ENCODE data around the gene WWOX. TPM values are rescaled to one million over a fixed set of nuclear protein-coding genes. Genes with fewer than 3 reads are reported as not detected.

Gene WWOX
- total RNA-seq, 4 donors from 2014 or later, result 21.4 to 55.6 (median 33.2) TPM

- ATAC-seq (ENCODE audit: low FRiP score), result no peak
- TF ChIP-seq, protein P1, sequence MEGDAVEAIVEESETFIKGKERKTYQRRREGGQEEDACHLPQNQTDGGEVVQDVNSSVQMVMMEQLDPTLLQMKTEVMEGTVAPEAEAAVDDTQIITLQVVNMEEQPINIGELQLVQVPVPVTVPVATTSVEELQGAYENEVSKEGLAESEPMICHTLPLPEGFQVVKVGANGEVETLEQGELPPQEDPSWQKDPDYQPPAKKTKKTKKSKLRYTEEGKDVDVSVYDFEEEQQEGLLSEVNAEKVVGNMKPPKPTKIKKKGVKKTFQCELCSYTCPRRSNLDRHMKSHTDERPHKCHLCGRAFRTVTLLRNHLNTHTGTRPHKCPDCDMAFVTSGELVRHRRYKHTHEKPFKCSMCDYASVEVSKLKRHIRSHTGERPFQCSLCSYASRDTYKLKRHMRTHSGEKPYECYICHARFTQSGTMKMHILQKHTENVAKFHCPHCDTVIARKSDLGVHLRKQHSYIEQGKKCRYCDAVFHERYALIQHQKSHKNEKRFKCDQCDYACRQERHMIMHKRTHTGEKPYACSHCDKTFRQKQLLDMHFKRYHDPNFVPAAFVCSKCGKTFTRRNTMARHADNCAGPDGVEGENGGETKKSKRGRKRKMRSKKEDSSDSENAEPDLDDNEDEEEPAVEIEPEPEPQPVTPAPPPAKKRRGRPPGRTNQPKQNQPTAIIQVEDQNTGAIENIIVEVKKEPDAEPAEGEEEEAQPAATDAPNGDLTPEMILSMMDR (IDR thresholded peaks at IDR 0.05), result no peak
- DNase-seq (ENCODE audit: low spot score), result no peak
Observed at GRCh38 chr16:78251115-78251514, 151.7 kb downstream of the WWOX start.

GRCh38 chr16:78252757-78253156, 153.3 kb downstream of the WWOX start:
- no peak for DNase-seq (ENCODE audit: low spot score)
- no peak for ATAC-seq (ENCODE audit: low FRiP score)
- TF ChIP-seq, protein P1 (IDR thresholded peaks at IDR 0.05), result no peak

GRCh38 chr16:78254841-78255240, 155.4 kb downstream of the WWOX start:
- DNase-seq (ENCODE audit: low spot score), result no peak
- ATAC-seq (ENCODE audit: low FRiP score), result no peak
- TF ChIP-seq, protein P1 (IDR thresholded peaks at IDR 0.05), result no peak

DNA sequence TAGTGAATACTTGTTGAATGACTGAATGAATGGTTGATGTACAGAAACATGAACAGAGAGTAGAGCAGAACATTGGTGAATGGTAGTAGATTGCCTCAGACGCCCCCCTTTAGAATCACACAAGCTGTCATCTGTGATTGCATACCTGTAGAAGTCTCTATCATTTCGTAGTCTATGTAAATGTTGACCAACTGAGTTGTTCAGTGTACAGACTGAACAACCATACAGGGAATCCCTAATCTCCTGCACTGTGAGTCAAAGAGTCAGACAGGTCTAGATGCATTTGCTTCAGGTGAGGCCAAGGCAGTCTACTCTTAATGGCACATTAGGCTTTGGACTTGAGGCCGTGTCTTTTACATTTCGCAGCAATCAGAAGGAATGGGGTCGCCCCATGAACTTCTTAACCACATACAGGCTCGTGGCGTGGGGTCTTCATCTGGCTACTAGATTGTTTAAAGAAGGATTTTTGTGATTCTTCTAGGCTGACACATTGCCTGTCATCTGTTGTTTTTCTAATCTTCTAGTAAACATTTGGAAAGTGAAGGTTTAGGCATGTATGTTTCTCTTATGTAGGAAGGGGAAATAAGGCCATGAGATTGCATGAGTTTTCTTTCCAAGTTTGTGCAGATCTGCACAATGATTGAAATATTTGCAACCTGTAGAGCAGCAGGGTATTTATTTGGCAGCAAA, 157.4 kb downstream of the WWOX start:
- ATAC-seq (ENCODE audit: low FRiP score) (no peak), DNase-seq (ENCODE audit: low spot score) (no peak)
- TF ChIP-seq, protein P1 (IDR thresholded peaks at IDR 0.05), result no peak

GRCh38 chr16:78257376-78257728, 157.9 kb downstream of the WWOX start:
- TF ChIP-seq, protein P1 (IDR thresholded peaks at IDR 0.05), result no peak
- no peak for ATAC-seq (ENCODE audit: low FRiP score)
- no peak for DNase-seq (ENCODE audit: low spot score)

- ATAC-seq (ENCODE audit: low FRiP score), result no peak
- TF ChIP-seq, protein P1 (IDR thresholded peaks at IDR 0.05), result no peak
- no peak for DNase-seq (ENCODE audit: low spot score)
Observed at GRCh38 chr16:78258375-78259065, 159.1 kb downstream of the WWOX start.

GRCh38 chr16:78259873-78260272, 160.4 kb downstream of the WWOX start:
- TF ChIP-seq, protein P1 (IDR thresholded peaks at IDR 0.05), result no peak
- ATAC-seq (ENCODE audit: low FRiP score) (no peak), DNase-seq (ENCODE audit: low spot score) (no peak)
